GM10266 (cell line): Measurements from ENCODE around the gene RAB7B.

Experiments used
- DNase-seq: peaks from one replicate; pipeline ENCODE4 v3.0.0; 2012; ENCODE audit errors: extremely low spot score
- TF ChIP-seq, protein P1 (sequence below): IDR thresholded peaks from 2 replicates; pipeline ENCODE4 v1.5.1; 2012; ENCODE audit warnings: mild to moderate bottlenecking, low read depth; ENCODE audit not compliant: control insufficient read depth, insufficient read depth; ENCODE audit errors: missing control alignments

The RAB7B gene

DNA sequence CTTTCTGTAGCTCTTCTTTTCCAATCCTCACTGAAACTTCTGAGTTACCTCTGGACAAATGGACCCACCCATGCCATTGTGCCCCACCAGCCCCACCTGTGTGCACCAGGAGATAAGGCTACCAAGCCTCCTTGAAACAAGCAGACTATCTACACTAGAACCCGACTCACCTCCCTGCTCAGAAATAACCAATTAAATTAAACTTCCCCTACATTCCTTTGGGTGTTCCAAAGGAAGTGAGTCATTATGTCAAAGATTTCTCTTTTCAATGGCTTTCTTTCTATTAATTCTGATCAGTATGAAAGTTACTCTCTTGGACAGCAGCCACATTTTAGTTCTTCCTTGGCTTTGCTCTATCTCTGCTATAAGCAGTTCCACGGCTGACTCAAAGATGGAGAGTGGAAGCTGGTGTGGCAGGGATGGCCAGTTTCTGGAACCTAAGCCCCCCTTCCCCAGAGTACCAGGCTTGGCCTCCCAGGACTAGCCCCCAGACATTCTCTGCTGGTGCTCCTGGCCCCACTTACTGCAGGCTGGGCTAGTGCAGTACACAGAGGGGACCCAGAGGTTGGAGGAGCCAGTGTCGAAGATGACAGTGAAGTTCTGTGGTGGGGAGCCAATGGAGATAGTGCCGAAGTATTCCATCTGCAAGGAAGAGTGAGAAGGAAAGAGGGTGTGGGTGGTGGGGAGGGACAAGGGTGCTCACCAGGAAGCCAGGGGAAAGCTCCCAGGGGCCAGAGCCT, 18.6 kb upstream of the RAB7B start:
- DNase-seq = no peak
- TF ChIP-seq, protein P1, sequence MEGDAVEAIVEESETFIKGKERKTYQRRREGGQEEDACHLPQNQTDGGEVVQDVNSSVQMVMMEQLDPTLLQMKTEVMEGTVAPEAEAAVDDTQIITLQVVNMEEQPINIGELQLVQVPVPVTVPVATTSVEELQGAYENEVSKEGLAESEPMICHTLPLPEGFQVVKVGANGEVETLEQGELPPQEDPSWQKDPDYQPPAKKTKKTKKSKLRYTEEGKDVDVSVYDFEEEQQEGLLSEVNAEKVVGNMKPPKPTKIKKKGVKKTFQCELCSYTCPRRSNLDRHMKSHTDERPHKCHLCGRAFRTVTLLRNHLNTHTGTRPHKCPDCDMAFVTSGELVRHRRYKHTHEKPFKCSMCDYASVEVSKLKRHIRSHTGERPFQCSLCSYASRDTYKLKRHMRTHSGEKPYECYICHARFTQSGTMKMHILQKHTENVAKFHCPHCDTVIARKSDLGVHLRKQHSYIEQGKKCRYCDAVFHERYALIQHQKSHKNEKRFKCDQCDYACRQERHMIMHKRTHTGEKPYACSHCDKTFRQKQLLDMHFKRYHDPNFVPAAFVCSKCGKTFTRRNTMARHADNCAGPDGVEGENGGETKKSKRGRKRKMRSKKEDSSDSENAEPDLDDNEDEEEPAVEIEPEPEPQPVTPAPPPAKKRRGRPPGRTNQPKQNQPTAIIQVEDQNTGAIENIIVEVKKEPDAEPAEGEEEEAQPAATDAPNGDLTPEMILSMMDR = no peak

DNA sequence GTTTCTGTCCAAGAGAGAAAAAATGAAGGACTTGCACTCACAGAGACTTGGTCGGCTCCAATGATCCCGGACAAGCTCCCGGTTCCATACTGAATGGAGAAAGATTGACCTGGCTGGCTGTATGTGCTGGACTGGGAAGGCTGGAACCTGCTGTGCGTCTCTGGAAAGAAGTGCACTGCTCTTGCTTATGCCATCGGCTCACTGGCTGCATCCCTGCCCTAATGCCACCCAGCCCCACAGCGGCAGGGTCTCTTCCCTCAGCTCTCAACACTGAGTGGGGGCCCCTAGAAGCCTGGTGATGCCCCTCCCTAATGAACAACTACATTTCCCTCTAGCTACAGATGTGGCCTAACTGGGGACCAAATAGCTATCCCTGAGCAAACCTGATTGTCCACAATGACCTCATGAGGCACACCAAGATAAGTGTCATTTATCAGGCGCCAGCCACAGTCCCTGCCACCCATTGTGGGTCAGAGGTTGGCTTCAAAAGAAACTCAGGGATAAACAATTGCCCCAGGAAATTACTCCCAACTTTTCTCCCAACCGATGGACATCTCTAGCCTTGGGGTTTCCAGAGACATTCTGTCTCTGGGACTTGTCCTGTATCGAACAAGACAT, 17.9 kb upstream of the RAB7B start:
- TF ChIP-seq, protein P1 = no peak
- DNase-seq = no peak

DNA sequence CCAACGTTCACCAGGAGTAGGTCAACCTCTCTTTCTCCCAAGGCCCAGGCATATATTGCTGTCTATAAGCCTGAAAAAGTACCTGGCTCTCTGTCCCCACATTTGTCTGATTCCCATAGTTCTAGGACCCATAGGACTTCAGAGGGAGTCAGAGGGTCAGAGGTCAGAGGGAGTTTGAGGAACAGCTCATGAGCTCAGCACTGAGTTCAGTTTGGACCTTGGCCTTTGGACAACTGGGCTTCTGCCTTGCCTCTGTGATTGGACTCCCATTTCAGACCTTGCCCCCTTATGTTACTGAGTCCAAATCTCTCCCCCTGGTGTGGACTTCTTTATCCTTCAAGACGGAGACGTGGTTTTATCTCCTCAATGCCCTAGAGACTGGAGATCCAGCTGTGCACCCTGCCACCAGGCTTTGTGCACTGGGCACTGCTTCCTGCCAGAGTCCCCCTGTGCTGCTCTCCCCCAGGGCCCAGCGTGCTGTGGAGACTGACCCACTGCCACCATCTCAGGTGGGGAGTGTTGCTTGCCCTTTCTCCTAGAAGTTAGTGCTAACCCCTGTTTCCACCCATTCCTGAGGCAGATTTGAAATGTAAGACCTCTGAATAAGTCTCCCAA, 17.3 kb upstream of the RAB7B start:
- TF ChIP-seq, protein P1 = no peak
- no peak for DNase-seq

DNA sequence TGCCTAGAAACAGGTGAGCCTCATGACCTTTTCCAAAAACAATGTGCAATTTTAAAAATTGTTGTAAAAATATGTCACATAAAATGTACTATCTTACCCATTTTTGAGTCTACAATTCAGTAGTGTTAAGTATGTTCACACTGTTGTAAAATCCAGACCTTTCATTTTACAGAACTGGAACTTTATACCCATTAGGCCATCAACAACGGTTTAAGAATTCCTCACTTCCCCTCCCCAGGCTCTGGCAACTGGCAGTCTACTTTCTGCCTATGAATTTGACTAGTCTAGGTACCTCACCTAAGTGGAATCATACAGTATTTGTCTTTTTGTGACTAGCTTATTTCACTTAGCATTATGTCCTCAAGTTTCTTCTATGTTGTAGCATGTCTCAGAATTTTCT, 11.9 kb upstream of the RAB7B start:
- TF ChIP-seq, protein P1 = no peak
- DNase-seq = no peak

DNA sequence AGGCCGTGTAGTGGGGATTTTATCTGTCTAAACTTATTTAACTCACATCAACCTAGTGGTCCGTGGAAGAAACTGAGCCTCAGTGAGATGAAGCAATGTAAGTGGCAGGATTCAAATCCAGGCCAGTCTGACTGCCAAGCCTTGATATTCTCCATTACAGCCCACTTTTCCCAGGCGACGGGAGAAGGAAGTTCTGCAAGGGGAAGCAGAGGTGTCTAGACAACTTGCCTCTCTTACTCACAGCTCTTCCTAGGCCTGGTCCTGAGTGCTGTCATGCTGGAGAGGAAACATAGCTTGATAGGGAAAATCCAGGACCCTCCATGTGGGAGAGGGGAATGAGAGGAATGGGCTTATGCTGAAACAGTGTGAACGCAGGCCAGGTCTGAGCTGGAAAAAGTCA, 11.4 kb upstream of the RAB7B start:
- no peak for DNase-seq
- TF ChIP-seq, protein P1 = no peak

DNA sequence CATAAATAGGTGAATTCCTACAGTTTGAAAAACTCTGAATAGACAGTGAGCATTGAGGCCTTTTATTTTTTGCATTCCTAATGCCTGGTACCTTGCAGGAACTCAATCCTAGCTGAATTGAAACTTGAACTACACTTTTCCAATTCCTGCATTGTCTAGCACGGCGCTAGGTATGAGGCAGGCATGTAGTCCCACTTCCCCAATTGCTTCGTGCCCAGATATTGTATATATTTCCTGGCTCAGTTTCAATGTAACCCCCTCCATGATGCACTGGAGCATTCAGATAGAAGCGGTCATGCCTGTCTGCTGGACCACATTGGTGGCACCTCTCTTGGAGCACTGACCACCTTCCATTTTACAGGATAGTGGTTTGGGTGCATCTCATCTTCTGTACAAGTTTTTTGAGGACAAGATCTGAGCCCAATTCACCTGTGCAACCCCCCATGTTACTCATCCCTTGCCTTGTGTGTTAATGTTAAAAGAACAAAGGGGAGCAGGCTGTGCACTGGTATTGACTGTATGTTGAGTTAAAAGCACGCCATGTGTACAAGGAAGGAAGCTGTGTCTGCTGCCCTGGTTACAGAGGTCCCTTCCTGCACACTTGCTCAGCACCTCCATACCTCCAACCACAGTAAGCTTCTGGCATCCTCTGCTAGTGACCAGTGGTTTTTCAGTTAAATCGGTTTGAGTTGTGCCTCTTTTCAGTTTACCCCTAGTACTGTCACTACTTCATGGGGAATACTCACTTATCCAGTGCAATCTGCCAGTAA, 10.0 kb upstream of the RAB7B start:
- no peak for DNase-seq
- TF ChIP-seq, protein P1 = no peak
